SW 1271 (cell line): ENCODE results near the gene FAM151A.
A peak's percentile ranks its signal among the peaks of the same experiment; 100 is the strongest.

Experiments used
- DNase-seq, 2 experiments: peaks; one replicate each; lab custom pipeline; 2025; lab: John Stamatoyannopoulos, UW

The FAM151A gene

DNA sequence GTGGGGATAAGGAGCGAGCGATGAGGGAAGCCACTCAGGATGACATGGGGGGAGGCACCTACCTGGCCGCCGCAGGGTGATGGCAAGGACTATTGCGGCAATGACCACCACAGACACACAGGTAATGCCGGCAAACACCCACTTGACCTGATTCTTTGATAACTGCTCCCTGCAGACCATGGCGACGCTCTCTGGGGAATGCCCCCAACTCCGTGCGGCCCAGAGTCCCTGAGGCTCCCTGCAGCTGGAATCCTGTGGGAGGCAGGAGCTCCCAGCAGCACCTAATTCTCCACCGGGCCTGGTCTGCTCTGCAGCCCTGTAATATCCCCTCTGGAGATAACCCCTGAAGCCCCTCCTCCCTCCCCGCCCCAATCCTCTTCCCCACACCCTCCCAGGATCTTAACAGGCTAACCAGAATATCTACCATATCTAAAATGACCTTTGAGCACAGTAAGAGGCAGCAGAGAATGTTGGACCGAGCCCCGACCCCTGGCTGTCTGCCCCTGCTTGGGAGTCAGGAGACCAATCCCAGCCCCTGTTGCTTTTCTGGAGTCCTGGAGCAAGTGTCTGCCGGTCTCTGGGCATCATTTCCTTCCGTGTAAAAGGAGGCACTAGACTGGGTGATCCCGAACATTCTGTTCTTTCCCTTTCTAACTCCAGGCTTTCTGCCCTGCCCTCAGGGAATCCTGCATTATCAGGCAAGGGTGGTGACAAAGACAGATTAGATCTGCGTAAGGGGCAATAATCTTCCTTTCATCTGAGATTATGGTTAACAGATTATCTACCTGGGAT is at the start of gene FAM151A:
FAM151A (minus strand) TSS at position 310 of the 792 bp plus-strand sequence; CDS start at position 180, 130 bp downstream.
- no peak for DNase-seq

DNA sequence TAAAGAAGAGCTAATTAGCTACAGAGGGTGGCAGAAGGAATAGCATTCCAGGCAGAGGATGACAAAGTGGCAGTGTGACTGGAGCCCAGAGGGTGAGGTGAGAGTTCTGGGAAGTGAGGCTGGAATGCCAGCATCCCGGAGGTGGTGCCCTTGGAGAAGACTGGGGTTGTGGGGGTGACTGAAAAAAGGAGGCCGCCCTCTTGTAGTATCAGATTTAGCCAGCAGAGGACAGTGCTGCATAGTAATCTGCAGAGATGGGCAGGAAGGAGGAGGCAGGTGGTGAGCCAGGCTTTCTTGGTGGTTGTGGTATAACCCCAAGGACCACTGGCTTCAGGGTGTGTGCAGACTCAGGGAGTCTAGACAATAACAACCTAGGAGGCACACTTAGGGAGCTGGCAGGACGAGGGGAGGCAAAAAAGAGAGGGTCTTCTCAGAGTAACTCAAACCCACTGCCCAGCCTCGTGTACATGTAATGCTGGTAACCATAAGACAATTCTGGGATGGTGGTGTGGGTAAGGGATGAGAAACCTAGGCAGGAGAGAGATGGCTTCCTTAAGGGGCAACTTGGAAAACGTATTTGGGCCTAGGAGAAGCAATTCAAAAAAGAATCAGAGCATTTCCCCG is 48.8 kb upstream of the FAM151A start:
- DNase-seq, result peak in 1 of 2 experiments; percentile 31

DNA sequence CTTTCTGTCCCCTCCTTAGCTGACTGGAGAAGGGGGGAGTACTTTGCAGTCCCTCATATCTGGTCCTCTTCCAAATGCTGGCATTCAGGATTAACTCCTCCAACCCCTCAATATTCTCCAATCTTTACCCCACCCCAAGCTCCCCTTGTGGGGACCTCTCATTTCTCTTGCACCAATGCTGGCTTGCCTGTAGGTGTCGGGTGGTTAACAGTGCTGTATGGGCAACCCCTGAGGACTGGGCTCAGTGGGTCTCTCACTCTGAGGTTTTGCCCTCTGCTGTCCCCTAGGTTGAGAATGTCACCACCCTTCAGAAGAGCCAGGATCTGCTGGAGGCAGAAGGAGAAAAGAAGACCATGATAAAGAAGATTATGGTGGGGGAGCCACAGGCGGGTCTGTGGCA is 45.2 kb upstream of the FAM151A start:
- DNase-seq, result no peak

DNA sequence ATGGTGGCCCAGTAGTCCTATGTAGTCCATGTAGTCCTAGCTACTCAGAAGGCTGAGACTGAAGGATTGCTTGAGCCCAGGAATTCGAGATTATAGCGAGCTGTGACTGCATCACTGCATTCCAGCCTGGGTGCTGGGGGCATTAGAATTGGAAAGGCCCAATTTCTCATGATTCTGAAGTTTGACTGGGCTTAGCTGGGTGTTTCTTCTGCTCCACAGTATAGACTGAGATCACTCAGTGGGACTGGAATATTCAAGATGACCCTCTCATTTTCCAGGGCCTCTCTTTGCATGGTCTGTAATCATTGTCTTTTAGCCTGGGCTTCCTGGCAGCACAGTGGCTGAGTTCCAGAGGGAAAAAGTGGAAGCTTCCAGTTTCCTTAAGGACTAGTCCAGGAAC is 44.5 kb upstream of the FAM151A start:
- DNase-seq, result no peak

GRCh38 chr1:54666333-54666732 is 43.0 kb upstream of the FAM151A start:
- DNase-seq, result no peak

- DNase-seq, result no peak
Observed at GRCh38 chr1:54665852-54666251, 42.5 kb upstream of the FAM151A start.

DNA sequence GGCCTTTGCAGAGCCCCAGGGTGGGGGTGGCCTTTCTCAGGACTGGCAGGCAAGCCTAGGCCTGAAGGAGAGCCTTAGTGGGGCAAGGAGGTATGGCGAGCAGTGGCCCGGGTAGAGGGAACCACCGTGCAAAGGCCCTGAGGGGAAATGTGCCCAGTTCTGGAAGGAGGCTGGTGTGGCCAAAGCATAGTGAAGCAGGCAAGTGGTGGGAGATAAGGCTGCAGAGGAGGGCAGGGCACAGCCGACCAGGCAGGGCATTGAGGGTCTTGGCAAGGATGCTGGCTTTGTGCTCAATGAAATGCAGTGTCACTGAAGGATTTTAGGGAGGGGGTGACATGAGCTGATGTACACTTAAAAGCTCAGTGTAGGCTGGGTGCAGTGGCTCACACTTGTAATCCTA is 41.0 kb upstream of the FAM151A start:
- no peak for DNase-seq

DNA sequence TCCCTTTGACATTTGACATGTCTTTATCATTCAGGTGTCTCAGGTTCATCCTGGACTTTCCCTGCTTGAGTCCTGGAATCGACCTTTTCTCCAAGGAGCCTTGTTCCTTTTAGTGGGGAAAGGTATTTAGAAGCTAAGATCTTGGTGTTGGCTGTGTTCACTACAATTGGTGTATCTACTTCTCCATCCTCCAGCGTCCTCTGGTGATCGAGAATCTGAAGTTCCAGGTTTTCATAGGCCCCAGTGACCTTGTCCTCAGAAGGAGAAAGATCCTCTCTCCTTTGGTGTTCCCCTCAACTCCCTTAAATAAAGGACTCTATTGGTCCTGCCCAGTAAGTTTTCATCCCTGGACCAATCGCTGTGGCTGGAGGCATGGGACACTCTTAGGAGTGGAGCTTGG is 40.4 kb upstream of the FAM151A start:
- no peak for DNase-seq

GRCh38 chr1:54658164-54658913 is 35.0 kb upstream of the FAM151A start:
- DNase-seq, result no peak

- DNase-seq, result no peak
Observed at GRCh38 chr1:54653036-54653435, 29.7 kb upstream of the FAM151A start.

GRCh38 chr1:54652168-54652567 is 28.8 kb upstream of the FAM151A start:
- DNase-seq, result no peak

DNA sequence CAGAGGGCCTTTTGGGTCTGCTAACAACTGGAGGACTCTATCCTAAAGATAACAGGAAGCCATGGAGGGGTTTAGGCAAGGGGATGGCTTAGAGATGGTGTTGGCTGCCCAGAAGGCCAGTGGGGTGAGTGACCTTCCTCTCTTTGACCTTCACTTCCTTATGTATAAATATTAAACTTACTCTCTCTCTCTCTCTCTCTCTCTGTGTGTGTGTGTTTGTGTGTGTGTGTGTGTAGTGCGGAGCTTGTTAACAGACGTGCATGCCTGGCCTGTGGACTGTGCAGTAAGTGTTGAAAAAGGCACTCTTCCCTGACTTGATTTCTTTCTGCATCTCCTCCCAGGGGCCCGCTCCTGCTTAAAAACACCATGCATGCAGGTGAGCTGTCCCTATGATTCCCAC is 28.3 kb upstream of the FAM151A start:
- no peak for DNase-seq

DNA sequence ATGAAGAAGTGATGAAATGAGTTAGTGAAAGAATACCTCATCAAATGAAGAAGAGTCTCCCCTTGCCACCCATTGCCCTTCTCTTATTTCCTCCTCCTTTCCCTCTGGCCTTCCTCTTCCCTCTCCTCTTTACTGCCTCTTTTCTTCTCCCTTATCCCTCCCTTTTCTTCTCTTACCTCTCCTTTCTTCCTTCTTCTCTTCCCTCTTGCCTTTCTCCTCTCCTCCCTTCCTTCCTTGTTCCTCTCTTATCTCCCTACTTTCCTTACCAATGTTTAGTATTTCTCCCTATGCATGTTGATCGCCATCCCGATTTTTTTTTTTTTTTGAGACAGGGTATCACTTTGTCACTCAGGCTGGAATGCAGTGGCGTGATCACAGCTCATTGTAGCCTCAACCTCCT is 27.1 kb upstream of the FAM151A start:
- DNase-seq, result no peak

- DNase-seq, result no peak
Observed at GRCh38 chr1:54649921-54650320, 26.6 kb upstream of the FAM151A start.

- DNase-seq, result no peak
Observed at GRCh38 chr1:54649130-54649898, 26.0 kb upstream of the FAM151A start.

GRCh38 chr1:54645806-54646676 is 22.7 kb upstream of the FAM151A start:
- no peak for DNase-seq

DNA sequence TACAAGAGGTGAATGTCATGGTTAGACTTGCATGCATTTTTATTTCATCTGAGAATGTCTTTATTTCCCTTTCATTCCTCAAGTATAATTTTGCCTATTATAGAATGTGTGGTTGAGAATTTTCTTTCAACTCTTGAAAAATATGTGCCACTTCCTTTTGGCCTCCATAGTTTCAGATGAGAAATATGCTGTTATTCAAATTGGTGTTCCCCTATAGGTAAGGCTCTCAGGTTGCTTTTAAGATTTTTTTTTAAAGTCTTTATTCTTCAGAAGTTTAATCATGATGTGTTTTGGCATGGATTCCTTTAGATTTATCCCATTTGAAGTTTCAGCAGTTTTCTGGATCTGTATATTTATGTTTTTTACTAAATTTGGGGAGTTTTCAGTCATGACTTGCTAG is 20.4 kb upstream of the FAM151A start:
- no peak for DNase-seq

GRCh38 chr1:54640863-54641836 is 17.8 kb upstream of the FAM151A start, which contains the start of gene MROH7:
Gene MROH7, plus strand, starts transcription at chr1:54641786. Its CDS starts 11,141 bp downstream, at chr1:54652927.
- DNase-seq, result no peak

DNA sequence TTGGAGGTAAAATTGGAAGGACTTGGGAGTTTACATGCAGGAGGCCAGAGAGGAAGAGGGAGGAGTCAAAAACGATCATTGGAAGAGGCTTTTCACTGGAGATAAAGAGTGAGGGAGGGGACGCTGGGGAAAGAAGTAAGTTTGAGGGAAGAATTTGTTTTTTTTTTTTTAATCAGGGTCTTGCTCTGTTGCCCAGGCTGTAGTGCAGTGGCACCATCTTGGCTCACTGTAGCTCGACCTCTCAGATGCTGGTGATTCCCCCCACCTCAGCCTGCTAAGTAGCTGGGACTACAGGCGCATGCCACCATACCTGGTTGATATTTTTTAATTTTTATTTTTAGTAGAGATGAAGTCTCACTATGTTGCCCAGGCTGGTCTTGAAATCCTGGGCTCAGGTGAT is 17.0 kb upstream of the FAM151A start:
- no peak for DNase-seq
